Thymus (tissue), 11 donors: ENCODE measurements around the gene HS6ST3. TPM values are rescaled to one million over a fixed set of nuclear protein-coding genes. Genes with fewer than 3 reads are reported as not detected.

Source experiments
- DNase-seq, 9 donors: peaks; one replicate each; pipeline ENCODE4 v3.0.0-alpha.2; 2013; ENCODE audit warnings: low spot score in 9 of 9, low read depth in 6 of 9, missing footprints in 1 of 9
- H3K27ac ChIP-seq, 2 donors: one replicate each; pipeline ENCODE4 v1.5.1; 2013; ENCODE audit warnings: control low read depth in 1 of 2, low read depth in 1 of 2, low read length in 1 of 2, mild to moderate bottlenecking in 1 of 2, moderate library complexity in 1 of 2
- H3K27me3 ChIP-seq, 2 donors: one replicate each; pipeline ENCODE4 v1.5.1; 2013; ENCODE audit warnings: low read length in 1 of 2; ENCODE audit not compliant: control insufficient read depth in 2 of 2, insufficient read depth in 1 of 2
- H3K36me3 ChIP-seq, 2 donors: one replicate each; pipeline ENCODE4 v1.5.1; 2013; ENCODE audit warnings: low read length in 1 of 2, mild to moderate bottlenecking in 1 of 2, moderate library complexity in 1 of 2; ENCODE audit not compliant: control insufficient read depth in 2 of 2, insufficient read depth in 2 of 2
- H3K4me1 ChIP-seq, 2 donors: one replicate each; pipeline ENCODE4 v1.5.1; 2013; ENCODE audit warnings: low read length in 2 of 2; ENCODE audit not compliant: control insufficient read depth in 2 of 2, insufficient read depth in 2 of 2
- H3K4me3 ChIP-seq, 2 donors: one replicate each; pipeline ENCODE4 v1.5.1; 2013; ENCODE audit warnings: low read length in 2 of 2, control low read depth in 1 of 2, mild to moderate bottlenecking in 1 of 2
- H3K9me3 ChIP-seq, 2 donors: one replicate each; pipeline ENCODE4 v1.5.1; 2013; ENCODE audit warnings: low read length in 1 of 2, mild to moderate bottlenecking in 1 of 2; ENCODE audit not compliant: control insufficient read depth in 2 of 2, insufficient read depth in 1 of 2
- WGBS: extraction: QIAGEN DNeasy Blood & Tissue Kit; methylation state at CpG from one replicate; pipeline ENCODE4 v1.1.7; 2013; 5-methylcytosine and 5-hydroxymethylcytosine counted together
- polyA plus RNA-seq: library from polyadenylated mRNA; stranded (reverse); fragments of 200-250 nt; gene quantifications from one replicate; pipeline ENCODE4 v1.2.3, GENCODE V29; 2013
- total RNA-seq: library from RNA; stranded (reverse); fragments of 120-200 nt; gene quantifications from one replicate; pipeline ENCODE4 v1.2.4, GENCODE V29; 2013
- donor health status: healthy.

HS6ST3 gene
- total and polyA plus RNA-seq, 2 donors, result 0.05 to 0.07 TPM

DNA sequence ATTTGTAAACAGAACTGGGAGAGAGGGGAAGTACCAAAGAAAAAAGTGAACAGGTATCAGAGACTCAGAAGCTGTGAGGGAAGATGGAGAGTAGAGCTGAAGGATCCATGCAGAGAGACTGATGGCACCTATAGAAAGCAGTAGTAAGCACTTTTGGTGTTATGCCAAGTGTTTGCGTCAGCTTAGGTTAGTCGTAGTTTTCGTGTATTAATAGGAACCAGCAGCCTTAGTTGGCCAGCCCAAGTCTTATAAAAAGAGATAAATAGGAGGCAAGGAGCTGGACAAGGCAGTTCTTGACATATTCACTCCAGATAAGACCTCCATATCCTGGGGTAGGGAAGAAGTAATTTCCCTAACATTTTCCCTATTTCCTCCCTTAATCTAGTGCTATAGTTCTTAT is 690.2 kb downstream of the HS6ST3 start:
- no peaks in the 10 kb centered on the region for H3K4me1 ChIP-seq
- H3K27ac ChIP-seq, result no peak overlapping the region
- H3K4me3 ChIP-seq, result no peak overlapping the region
- H3K36me3 ChIP-seq, result no peaks in the 10 kb centered on the region
- DNase-seq, result no peak
- WGBS, result 95% methylated on average over 3 of the region's 3 CpGs
- no peaks in the 10 kb centered on the region for H3K27me3 ChIP-seq
- no peaks in the 10 kb centered on the region for H3K9me3 ChIP-seq

DNA sequence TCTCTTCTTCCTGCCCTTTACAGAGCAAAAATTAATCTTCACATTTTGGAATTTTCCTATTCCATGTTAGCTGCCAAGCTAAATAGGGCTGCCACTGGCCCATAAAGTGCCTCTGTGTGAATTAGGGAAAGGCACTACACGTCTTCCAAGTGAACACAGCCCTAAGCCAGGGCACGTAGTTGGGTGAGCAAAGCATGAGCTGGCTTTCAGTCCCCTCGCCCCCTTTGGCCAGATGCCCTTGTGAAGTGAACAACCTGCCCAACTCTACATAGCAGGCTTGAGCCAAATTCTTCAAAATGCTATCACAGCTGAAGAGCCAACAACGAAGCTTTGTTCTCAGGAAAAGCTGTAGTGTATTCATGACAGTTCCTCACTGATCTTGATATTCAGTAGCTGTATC is 691.2 kb downstream of the HS6ST3 start:
- 84% methylated on average over 4 of the region's 4 CpGs for WGBS
- Histone ChIP-seq H3K4me3 (no peak overlapping the region), H3K27ac (no peak overlapping the region), H3K4me1 (no peaks in the 10 kb centered on the region), H3K36me3 (no peaks in the 10 kb centered on the region), H3K27me3 (no peaks in the 10 kb centered on the region), H3K9me3 (no peaks in the 10 kb centered on the region)
- no peak for DNase-seq

DNA sequence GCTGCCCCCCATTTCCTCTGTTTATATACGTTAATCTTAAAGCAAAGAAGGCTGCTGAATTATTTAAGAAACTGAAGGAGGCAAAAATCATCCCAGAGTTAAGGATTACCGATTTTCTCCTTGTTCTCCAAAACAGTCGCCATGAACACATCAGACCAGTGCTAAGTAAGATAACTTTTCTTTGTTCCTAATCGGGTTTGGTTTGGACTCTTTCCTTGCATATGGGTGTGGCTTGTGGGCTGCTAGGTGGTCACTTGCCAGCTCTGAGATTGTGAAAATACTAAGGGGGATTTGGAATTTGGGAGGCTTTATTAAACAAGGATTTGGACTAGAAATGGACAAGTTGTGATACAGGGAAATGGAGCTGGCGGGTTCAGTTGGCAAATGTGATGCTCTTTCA is 692.3 kb downstream of the HS6ST3 start:
- 89% methylated on average over 5 of the region's 5 CpGs for WGBS
- Histone ChIP-seq H3K9me3 (no peaks in the 10 kb centered on the region), H3K27me3 (no peaks in the 10 kb centered on the region), H3K4me1 (no peaks in the 10 kb centered on the region), H3K27ac (no peak overlapping the region), H3K36me3 (no peaks in the 10 kb centered on the region), H3K4me3 (no peak overlapping the region)
- no peak for DNase-seq

DNA sequence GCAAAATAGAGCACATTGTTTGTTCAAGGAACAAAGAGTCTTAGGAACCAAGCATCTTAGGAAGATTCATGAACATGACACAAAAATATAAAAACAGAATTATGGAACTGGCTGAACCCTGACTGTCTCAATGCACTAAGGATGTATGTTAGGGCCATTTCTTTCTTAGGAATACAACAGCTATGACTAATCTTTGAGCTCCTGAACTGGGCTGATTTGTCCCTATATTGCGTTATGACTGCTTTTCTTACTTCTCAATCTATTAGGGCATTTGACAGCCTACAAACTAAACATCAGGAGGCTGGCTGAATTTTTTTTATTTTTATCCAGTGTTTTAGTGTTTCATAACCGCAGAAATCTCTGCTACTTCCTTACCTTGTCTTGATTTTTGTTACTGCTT is 693.1 kb downstream of the HS6ST3 start:
- DNase-seq, result no peak
- WGBS, result 92% methylated on average over 2 of the region's 2 CpGs
- Histone ChIP-seq H3K9me3 (no peaks in the 10 kb centered on the region), H3K4me1 (no peaks in the 10 kb centered on the region), H3K4me3 (no peak overlapping the region), H3K27ac (no peak overlapping the region), H3K36me3 (no peaks in the 10 kb centered on the region), H3K27me3 (no peaks in the 10 kb centered on the region)

DNA sequence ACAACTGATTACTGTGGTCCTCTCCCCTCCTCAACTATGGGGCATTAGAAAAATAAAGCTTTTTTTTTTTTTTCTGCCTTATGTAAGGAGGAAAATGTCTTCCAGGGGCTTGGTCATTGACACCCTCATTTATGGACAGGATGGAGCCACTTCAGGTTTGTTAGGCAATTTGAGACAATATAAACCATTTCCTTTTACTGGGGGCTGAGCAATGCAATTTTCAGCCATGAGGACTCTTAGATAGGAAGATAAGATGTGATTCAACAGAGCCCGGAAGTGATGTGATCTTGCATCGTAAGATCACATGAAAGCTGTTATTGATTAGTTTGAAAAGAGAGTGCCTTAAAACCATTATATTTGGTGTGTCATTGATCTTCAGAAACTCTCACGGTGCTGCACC is 693.6 kb downstream of the HS6ST3 start:
- WGBS, result 70% methylated on average over 3 of the region's 3 CpGs
- no peak for DNase-seq
- H3K9me3 ChIP-seq, result no peaks in the 10 kb centered on the region
- H3K27ac ChIP-seq, result no peak overlapping the region
- no peaks in the 10 kb centered on the region for H3K27me3 ChIP-seq
- H3K36me3 ChIP-seq, result no peaks in the 10 kb centered on the region
- H3K4me3 ChIP-seq, result no peak overlapping the region
- H3K4me1 ChIP-seq, result no peaks in the 10 kb centered on the region

DNA sequence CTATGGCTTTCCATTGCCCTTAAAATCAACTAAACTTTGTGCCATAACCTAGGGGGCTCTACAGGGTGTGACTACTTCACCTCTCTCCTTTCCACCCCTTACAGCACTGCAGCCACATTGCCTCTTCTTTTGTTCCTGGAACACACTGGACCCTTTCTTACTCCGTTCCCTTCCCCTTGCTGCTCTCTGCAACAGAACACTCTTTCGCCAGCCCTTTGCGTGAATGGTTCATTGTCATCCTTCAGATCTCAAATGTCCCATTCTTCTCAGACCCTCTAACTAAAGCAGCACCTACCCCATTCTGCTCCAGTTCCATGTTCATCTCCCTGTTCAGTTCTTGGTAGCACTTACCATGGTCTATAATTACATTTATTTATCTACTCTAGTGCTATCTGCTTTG is 696.1 kb downstream of the HS6ST3 start:
- H3K4me3 ChIP-seq, result no peak overlapping the region
- H3K27me3 ChIP-seq, result no peaks in the 10 kb centered on the region
- DNase-seq, result no peak
- whole genome bisulfite sequencing, result 91% methylated on average over 3 of the region's 3 CpGs
- H3K36me3 ChIP-seq, result no peaks in the 10 kb centered on the region
- H3K4me1 ChIP-seq, result no peaks in the 10 kb centered on the region
- H3K27ac ChIP-seq, result no peak overlapping the region
- H3K9me3 ChIP-seq, result no peaks in the 10 kb centered on the region

DNA sequence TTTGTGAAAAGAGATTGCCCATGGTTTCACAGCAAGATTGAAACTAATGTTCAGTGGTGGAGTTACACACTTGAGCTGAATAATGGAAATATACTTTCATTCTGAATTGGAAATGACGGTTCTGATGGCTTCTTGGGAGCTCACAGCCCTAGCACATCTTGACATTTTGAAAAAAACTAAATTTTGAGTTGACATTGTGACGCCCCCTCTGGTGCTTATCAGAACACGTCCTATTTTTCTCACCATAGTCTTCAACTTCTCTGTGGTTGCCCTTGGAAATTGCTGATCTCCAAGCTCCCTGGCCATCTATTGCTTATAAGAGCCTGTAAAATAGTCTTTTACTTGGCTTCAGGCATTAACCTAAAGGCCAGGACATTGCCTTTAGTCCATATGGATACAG is 702.3 kb downstream of the HS6ST3 start:
- no peaks in the 10 kb centered on the region for H3K27me3 ChIP-seq
- H3K4me3 ChIP-seq, result no peak overlapping the region
- no peak overlapping the region for H3K27ac ChIP-seq
- 90% methylated on average over 3 of the region's 3 CpGs for WGBS
- no peak for DNase-seq
- no peaks in the 10 kb centered on the region for H3K9me3 ChIP-seq
- no peaks in the 10 kb centered on the region for H3K4me1 ChIP-seq
- no peaks in the 10 kb centered on the region for H3K36me3 ChIP-seq

DNA sequence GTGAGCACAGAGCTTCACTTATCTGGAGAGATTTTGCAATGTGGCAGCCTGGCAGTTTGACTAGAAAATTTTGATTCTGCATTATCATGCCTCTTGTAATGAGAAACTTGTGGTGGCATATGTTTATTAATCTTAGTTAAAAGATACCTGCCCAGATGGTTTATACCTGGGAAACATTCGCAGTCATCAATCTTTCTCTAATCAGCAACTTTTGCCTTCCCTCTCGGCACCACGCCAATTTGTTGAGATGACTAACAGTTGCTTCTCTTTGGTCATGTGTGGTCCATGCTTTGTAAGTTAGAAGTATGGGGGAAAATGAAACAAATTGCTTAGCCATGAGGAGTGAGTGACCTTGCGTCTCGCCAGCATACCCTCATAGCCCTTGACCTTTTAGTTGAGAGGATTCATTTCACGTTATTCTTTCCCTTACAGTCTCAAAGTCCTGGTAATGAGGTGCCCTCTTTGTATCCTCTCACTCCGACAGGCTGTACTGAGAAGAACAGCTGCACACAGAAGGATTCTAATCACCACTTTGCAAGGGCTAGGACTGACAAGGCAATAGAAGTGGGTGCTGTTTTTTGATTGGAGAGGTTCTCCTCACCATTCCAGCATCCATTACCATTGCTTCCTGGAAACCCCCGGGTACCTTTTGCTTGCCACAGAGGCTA is 703.0 kb downstream of the HS6ST3 start:
- Histone ChIP-seq H3K4me3 (no peak overlapping the region), H3K4me1 (no peaks in the 10 kb centered on the region), H3K27ac (no peak overlapping the region), H3K27me3 (no peaks in the 10 kb centered on the region), H3K36me3 (no peaks in the 10 kb centered on the region), H3K9me3 (no peaks in the 10 kb centered on the region)
- 93% methylated on average over 8 of the region's 8 CpGs for WGBS
- no peak for DNase-seq

DNA sequence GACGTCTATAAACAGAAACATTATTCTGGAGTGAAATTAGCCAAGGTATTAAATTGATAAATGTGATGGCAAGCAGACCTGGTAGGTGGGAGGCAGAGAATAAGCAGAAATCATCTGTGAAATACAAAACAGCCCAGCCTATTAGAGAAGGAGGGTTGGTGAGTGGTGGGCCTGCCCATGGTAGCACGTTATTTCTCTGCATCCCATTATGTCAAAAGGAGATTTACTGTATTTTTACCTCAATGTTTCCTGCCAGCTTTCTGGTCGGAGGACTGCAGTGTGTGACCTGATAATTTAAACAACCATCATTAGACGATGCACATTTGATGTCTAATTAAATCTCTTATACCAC is 703.5 kb downstream of the HS6ST3 start:
- Histone ChIP-seq H3K9me3 (no peaks in the 10 kb centered on the region), H3K27ac (no peak overlapping the region), H3K4me1 (no peaks in the 10 kb centered on the region), H3K27me3 (no peaks in the 10 kb centered on the region), H3K4me3 (no peak overlapping the region), H3K36me3 (no peaks in the 10 kb centered on the region)
- WGBS, result 50% methylated on average over 4 of the region's 4 CpGs
- DNase-seq, result no peak

DNA sequence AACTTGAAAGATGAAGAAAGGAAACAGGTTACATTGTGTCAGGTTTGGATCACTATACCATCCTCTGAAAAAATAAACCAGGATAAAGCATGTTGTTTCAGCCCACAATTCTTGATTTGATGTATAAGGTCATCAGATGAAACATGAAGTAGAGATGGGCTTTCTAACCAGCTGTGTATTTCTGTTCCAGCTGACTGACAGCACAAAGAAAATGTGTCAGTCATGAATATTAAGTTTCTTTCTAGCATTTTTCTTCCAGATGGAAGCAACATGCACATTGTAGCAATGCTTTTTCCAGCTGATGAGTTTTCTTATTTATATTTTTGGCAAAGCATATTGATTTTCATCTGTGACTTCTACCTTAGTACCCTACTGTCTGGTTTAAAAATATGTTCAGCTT is 704.8 kb downstream of the HS6ST3 start:
- no peaks in the 10 kb centered on the region for H3K4me1 ChIP-seq
- H3K9me3 ChIP-seq, result no peaks in the 10 kb centered on the region
- no peak overlapping the region for H3K4me3 ChIP-seq
- DNase-seq, result no peak
- no peaks in the 10 kb centered on the region for H3K36me3 ChIP-seq
- no peak overlapping the region for H3K27ac ChIP-seq
- H3K27me3 ChIP-seq, result no peaks in the 10 kb centered on the region
